Spleen (tissue), 13 donors: ENCODE data around the gene NADK2. TPM values are rescaled to one million over a fixed set of nuclear protein-coding genes. Genes with fewer than 3 reads are reported as not detected.
"Not testable (repeated sequence)": the region's sequence is repeated elsewhere in the genome, so short reads cannot be mapped to it uniquely, and the experiment has no call there.

Experiments
- DNase-seq: peaks from one replicate; pipeline ENCODE4 v3.0.0-alpha.2; 2020
- H3K27ac ChIP-seq, 8 donors: fragments of 200-600 bp; sonication (generic) in 7 of 8; 1 replicate in 4 of 8; 2 replicates in 4 of 8; pipeline versions ENCODE4 v1.5.0 to v1.8.0; 2016 to 2021; ENCODE audit warnings: inconsistent platforms in 4 of 8, mild to moderate bottlenecking in 4 of 8, moderate library complexity in 1 of 8
- H3K27me3 ChIP-seq, 7 donors: fragments of 200-600 bp; sonication (generic) in 6 of 7; replicated peaks in 1 of 7; 1 replicate in 4 of 7; 2 replicates in 3 of 7; pipeline versions ENCODE4 v1.5.0 to v1.8.0; 2016 to 2021; ENCODE audit warnings: inconsistent platforms in 3 of 7, mild to moderate bottlenecking in 1 of 7
- H3K36me3 ChIP-seq, 6 donors: fragments of 200-600 bp; sonication (generic) in 5 of 6; 1 replicate in 4 of 6; 2 replicates in 2 of 6; pipeline versions ENCODE4 v1.5.0 to v1.8.0; 2016 to 2021; ENCODE audit warnings: inconsistent platforms in 2 of 6
- H3K4me1 ChIP-seq, 6 donors: fragments of 200-600 bp; sonication (generic) in 5 of 6; 1 replicate in 3 of 6; 2 replicates in 3 of 6; pipeline versions ENCODE4 v1.5.0 to v1.8.0; 2016 to 2021; ENCODE audit warnings: inconsistent platforms in 3 of 6
- H3K4me3 ChIP-seq, 8 donors: fragments of 200-600 bp; sonication (generic) in 7 of 8; 1 replicate in 4 of 8; 2 replicates in 4 of 8; pipeline versions ENCODE4 v1.5.0 to v1.8.0; 2016 to 2021; ENCODE audit warnings: inconsistent platforms in 4 of 8, mild to moderate bottlenecking in 4 of 8, moderate library complexity in 2 of 8
- H3K9me3 ChIP-seq, 8 donors: fragments of 200-600 bp; sonication (generic) in 7 of 8; 1 replicate in 4 of 8; 2 replicates in 4 of 8; pipeline versions ENCODE4 v1.5.0 to v1.8.0; 2016 to 2021; ENCODE audit warnings: inconsistent platforms in 4 of 8
- CTCF ChIP-seq, 11 experiments: fragments of 200-600 bp in 7 of 11; fragments of 450-650 bp in 4 of 11; sonication (generic) in 4 of 11; IDR thresholded peaks in 8 of 11; conservative IDR thresholded peaks in 3 of 11; 1 replicate in 7 of 11; 2 replicates in 4 of 11; pipeline versions ENCODE4 v1.4.0 to v1.8.0; 2016 to 2021; ENCODE audit warnings: antibody characterized with exemption in 11 of 11, inconsistent platforms in 4 of 11, mild to moderate bottlenecking in 1 of 11
- POLR2A ChIP-seq, 3 donors: fragments of 450-650 bp; IDR thresholded peaks; one replicate each; pipeline ENCODE4 v1.5.1; 2017; ENCODE audit warnings: antibody characterized with exemption in 3 of 3, mild to moderate bottlenecking in 1 of 3
- POLR2AphosphoS5 ChIP-seq, 3 donors: sonication (generic); formaldehyde crosslinking; IDR thresholded peaks; one replicate each; pipeline ENCODE4 v1.5.1; 2017; ENCODE audit warnings: antibody characterized with exemption in 3 of 3
- WGBS, 5 donors: extraction: QIAGEN DNeasy Blood & Tissue Kit in 3 of 5; methylation state at CpG; one replicate each; pipeline versions ENCODE4 v1.1.5 to v1.1.7; 2013 to 2018; 5-methylcytosine and 5-hydroxymethylcytosine counted together
- intact Hi-C: fragments of 100-400 bp; cut with DNase I; formaldehyde crosslinking; loops from one replicate; pipeline ENCODE4 v1.15.0; 2023; ENCODE audit warnings: low total_unique reads
- long read RNA-seq, 2 donors: transcript quantifications; one replicate each; lab custom pipeline, GENCODE V29; 2026
- polyA plus RNA-seq, 3 donors: library from polyadenylated mRNA; stranded (reverse); fragments of 200-250 nt; gene quantifications; one replicate each; pipeline ENCODE4 v1.2.1, GENCODE V29; 2013
- total RNA-seq, 7 donors: library from RNA; depleted of rRNA in 3 of 7; stranded (reverse); fragments of >200 nt in 3 of 7; fragmentation: NEBNext Ultra II Directional in 4 of 7; extraction: Animal tissue kit (Norgen Biotek cat#: 25700) in 4 of 7; gene quantifications; one replicate each; pipeline versions ENCODE4 v1.1.0 to v1.2.1, GENCODE V29; 2016 to 2021
- donor health status: healthy with polysubstance abuse.
- donor health status: DM: no; HTN: no; CAD: no; lungs with moderate emphysema.
- donor health status: DM: no; HTN: no; CAD: no.
- donor health status: Bipolar disorder and iron deficiency.
- donor health status: healthy.
- donor health status: DM: no; HTN: no; CAD: no.
- donor health status: DM: yes; HTN: yes; CAD: no.

Gene NADK2
- total RNA-seq (10 to 100 TPM; 14.7 to 21.8 (median 18.5) TPM), polyA plus RNA-seq (1 to 10 TPM; 5.3 to 7.3 (median 5.5) TPM)
- long read RNA-seq, donor 1, transcript NADK2-202 (12 exons, 2,243 nt) = major isoform, 6 of 6 reads
- long read RNA-seq, donor 1, partial matches to known transcripts = 0 of 6 reads
- long read RNA-seq, donor 1, other reads (novel, unspliced or antisense) = 0 of 6 reads
- long read RNA-seq, donor 2, partial matches to known transcripts = 0 of 4 reads
- long read RNA-seq, donor 2, other reads (novel, unspliced or antisense) = 0 of 4 reads

GRCh38 chr5:36241631-36242533, at the start of gene NADK2:
Gene NADK2, minus strand, starts transcription at chr5:36241925. Its CDS starts 127 bp downstream, at chr5:36241798.
- 0 to 1% (median 0%) methylated on average over 46 to 100 of the region's 100 CpGs for WGBS, 5 donors
- intact Hi-C loops = no loop called here

GRCh38 chr5:36285837-36286615, 44.3 kb upstream of the NADK2 start:
- no peak for DNase-seq
- WGBS, 5 donors = 55 to 73% (median 62%) methylated on average over 2 of the region's 2 CpGs
- Histone ChIP-seq H3K4me3 (no peak overlapping the region), H3K27me3 (no peaks in the 10 kb centered on the region), H3K9me3 (no peaks in the 10 kb centered on the region), H3K36me3 (no peaks in the 10 kb centered on the region), H3K27ac (no peak overlapping the region), H3K4me1 (no peaks in the 10 kb centered on the region)
- intact Hi-C loops = no loop called here
- TF ChIP-seq POLR2AphosphoS5 (IDR thresholded peaks at IDR 0.05) (no peak), POLR2A (IDR thresholded peaks at IDR 0.05) (no peak), CTCF (IDR thresholded peaks at IDR 0.05 in 8 of 11, conservative IDR thresholded peaks at IDR 0.05 in 3 of 11) (no peak)

More at GRCh38 chr5:36241631-36242533, at the start of gene NADK2:
- Histone ChIP-seq H3K4me3 (peak within 1 kb of the TSS; percentile 57 to 82 (median 72)), H3K27me3 (no peaks in the 10 kb centered on the region), H3K36me3 (no peaks in the 10 kb centered on the region), H3K9me3 (no peaks in the 10 kb centered on the region), H3K4me1 (peaks cover 13 to 52% (median 47%) of the 10 kb centered on the region in 6 donors), H3K27ac (peak within 1 kb of the TSS; percentile 93 to 98 (median 96))
- peak in 2 of 3 donors; percentile 60 to 90 for TF ChIP-seq POLR2A (IDR thresholded peaks at IDR 0.05)
- TF ChIP-seq POLR2AphosphoS5 (IDR thresholded peaks at IDR 0.05) = peak; percentile 93 to 98 (median 93)
- TF ChIP-seq CTCF (IDR thresholded peaks at IDR 0.05 in 8 of 11, conservative IDR thresholded peaks at IDR 0.05 in 3 of 11) = peak; percentile 48 to 92 (median 82)
- DNase-seq = peak; percentile 97

GRCh38 chr5:36283775-36284174, 42.0 kb upstream of the NADK2 start:
- WGBS, 5 donors = 53 to 80% (median 66%) methylated on average over 3 of the region's 3 CpGs
- DNase-seq, H3K4me1 ChIP-seq, H3K4me3 ChIP-seq, intact Hi-C loops, H3K27me3 ChIP-seq, H3K9me3 ChIP-seq, H3K27ac ChIP-seq, H3K36me3 ChIP-seq: not testable (repeated sequence)

- 83 to 94% (median 91%) methylated on average over 2 of the region's 2 CpGs for WGBS, 5 donors
- DNase-seq = no peak
- no peak overlapping the region for H3K27ac ChIP-seq
- H3K9me3 ChIP-seq = no peaks in the 10 kb centered on the region
- TF ChIP-seq POLR2A (IDR thresholded peaks at IDR 0.05) (no peak), CTCF (IDR thresholded peaks at IDR 0.05 in 8 of 11, conservative IDR thresholded peaks at IDR 0.05 in 3 of 11) (no peak), POLR2AphosphoS5 (IDR thresholded peaks at IDR 0.05) (no peak)
- no peaks in the 10 kb centered on the region for H3K4me1 ChIP-seq
- no peaks in the 10 kb centered on the region for H3K36me3 ChIP-seq
- no peaks in the 10 kb centered on the region for H3K27me3 ChIP-seq
- H3K4me3 ChIP-seq = no peak overlapping the region
- intact Hi-C loops = no loop called here
These were observed 39.9 kb upstream of the NADK2 start for GRCh38 chr5:36281626-36282025.
